RWPE1 (cell line): ENCODE results near the gene PSMB3.

Experiments
- CTCF ChIA-PET: fragments of 350-600 bp; sonication (Branson Sonifier 250); formaldehyde crosslinking; extraction: SDS; loops from one replicate; lab custom pipeline; 2021; lab: Yijun Ruan, JAX
- POLR2A ChIA-PET: fragments of 400-600 bp; formaldehyde crosslinking; extraction: SDS; loops from one replicate; lab custom pipeline; 2020; ENCODE audit warnings: antibody characterized with exemption; ENCODE audit not compliant: low non-redundant PET; lab: Yijun Ruan, JAX
- DNase-seq: peaks from one replicate; pipeline ENCODE4 v3.0.0; 2012; ENCODE audit warnings: low spot score
- H3K27ac ChIP-seq: fragments of 450-650 bp; 2 replicates; pipeline ENCODE4 v1.5.1; 2017
- CTCF ChIP-seq: fragments of 450-650 bp; conservative IDR thresholded peaks from 2 replicates; pipeline ENCODE4 v1.5.1; 2017; ENCODE audit warnings: low read depth, mild to moderate bottlenecking

The PSMB3 gene

GRCh38 chr17:38752308-38753070, at the start of gene PSMB3:
TSS of gene PSMB3 (plus strand) at chr17:38752741. CDS start at chr17:38752827, 86 bp downstream.
- DNase-seq = peak; percentile 99
- H3K27ac ChIP-seq = peak within 1 kb of the TSS; percentile 89
- POLR2A ChIA-PET = interaction anchor here (1.1 kb wide), 1 partner anchor 89 kb away, joined by 3 read pairs; no protein-coding TSS in a partner anchor
- CTCF ChIA-PET = interaction anchor here (0.6 kb wide), 1 partner anchor 19 kb away, joined by 4 read pairs; no protein-coding TSS in a partner anchor
- TF ChIP-seq CTCF = no peak

GRCh38 chr17:38702916-38703741, 49.4 kb upstream of the PSMB3 start:
- ChIA-PET POLR2A (interaction anchor here (0.6 to 0.8 kb wide), 2 partner anchors 19 to 27 kb away, joined by 3 to 4 read pairs; no protein-coding TSS in a partner anchor), CTCF (interaction anchor here (0.7 kb wide), 1 partner anchor 28 kb away, joined by 3 read pairs; no protein-coding TSS in a partner anchor)
- no peak for DNase-seq
- H3K27ac ChIP-seq = peak overlapping the region; percentile 93
- TF ChIP-seq CTCF = no peak

DNA sequence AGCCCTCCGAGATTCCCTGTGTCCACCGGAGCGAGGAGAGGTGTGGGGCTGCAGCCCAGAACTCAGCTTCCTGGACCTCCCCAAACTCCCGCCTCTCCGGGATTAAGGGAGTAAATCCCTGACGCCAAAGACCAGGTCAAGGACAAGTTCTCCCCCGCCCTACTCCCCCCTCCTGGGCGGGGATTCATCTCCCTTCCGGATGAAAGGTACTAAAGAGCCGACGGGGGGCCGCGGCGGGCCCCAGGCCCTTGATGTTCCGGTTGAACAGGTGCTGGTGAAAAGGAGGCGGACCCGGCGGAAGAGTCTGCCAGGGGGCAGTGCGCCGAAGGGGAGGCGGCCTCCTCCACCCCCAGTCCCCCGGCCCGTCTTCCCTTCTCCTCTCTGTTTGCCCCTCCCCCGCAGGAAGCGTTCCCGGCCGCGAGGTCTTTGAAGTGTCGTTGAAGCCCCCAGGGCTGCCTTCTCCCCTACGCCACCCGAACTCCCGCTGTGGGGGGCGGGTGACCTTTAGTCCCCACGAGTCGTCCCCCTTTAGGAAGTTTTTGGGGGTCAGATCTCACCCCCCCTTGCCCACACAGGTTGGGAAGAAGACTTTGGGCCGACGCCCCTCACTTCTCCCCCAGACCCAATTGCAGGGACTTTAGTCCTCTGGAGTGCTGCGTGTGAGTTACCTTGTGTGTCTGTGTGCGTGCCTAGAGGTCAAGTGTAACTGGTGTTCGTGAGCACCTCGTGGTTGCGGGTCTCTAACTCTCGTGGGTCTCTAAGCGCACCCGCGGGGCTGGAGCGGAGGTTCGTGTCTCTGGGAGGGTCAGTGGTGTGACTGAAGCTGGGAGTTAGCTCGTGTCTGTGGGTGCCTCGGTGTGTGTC, 48.6 kb upstream of the PSMB3 start:
- DNase-seq = peak; percentile 81
- no peak for TF ChIP-seq CTCF
- H3K27ac ChIP-seq = peak overlapping the region; percentile 93
- POLR2A ChIA-PET = interaction anchor here (0.6 to 0.8 kb wide), 2 partner anchors 20 to 27 kb away, joined by 3 to 4 read pairs; no protein-coding TSS in a partner anchor
- CTCF ChIA-PET = interaction anchor here (0.6 to 2.1 kb wide), 5 partner anchors 11 to 927 kb away, joined by 3 to 10 read pairs (median 3); partner anchors contain the start of gene EPOP

DNA sequence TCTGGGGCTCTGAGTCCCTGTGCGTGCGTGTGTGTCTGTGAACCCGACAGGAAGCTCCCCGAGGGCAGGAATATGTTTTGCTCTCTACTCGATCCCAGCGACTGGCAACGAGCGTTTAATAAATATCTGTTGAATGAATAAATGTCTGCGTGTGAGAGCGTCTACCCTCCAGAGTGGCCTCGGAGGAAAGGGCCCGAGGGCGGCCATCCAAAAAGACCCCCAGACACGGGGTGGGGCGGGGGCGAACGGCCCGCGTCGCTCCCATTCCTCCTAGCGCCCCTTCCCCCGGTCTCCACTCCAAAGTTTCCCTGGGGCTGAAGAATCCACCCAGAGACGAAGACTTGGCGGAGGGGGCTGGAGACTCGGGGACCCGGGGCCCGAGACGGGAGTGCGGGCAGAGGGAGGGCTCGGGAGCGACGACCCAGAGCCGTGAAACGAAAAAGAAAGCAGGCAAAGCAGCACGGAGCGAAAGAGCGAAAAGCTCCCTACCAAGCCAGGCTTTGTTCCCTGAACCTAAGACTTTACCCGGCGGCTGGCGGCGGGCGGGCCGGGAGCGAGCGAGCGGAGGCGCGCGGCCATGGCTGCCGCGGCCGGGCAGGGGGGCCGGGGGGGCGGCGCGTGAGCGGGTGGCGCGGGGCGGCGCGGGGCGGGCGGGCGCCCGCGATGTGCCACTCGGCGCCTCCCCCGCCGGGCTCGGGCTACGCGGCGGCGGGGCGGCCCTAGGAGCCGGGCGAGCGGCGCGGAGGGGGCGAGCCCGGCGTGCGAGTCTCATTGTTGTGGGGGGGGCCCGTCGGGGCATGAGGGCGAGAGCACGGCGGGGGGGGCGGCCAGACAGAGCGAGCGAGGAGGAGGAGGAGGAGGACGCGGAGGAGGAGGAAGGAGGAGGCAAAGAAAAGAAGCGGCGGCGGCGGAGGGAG, 47.7 kb upstream of the PSMB3 start, which contains the start of gene MLLT6:
TSS of gene MLLT6 (plus strand) at position 668 of the 917 bp plus-strand sequence. CDS start 360 bp downstream, outside the sequence.
- CTCF ChIA-PET = interaction anchor here (0.6 to 2.1 kb wide), 5 partner anchors 10 to 926 kb away, joined by 3 to 10 read pairs (median 3); partner anchors contain the start of gene EPOP
- peak within 1 kb of the TSS; percentile 93 for H3K27ac ChIP-seq
- POLR2A ChIA-PET = no interaction called here
- peak; percentile 74 for DNase-seq
- TF ChIP-seq CTCF = no peak

DNA sequence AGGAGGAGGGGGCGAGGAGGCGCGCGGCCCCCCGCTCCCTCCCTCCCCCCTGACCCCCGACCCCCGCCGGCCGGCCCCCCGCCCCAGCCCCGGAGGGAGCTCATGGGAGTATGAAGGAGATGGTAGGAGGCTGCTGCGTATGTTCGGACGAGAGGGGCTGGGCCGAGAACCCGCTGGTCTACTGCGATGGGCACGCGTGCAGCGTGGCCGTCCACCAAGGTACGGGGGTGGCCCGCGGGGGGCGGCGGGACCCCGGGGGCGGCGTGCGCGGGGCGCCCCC, 47.1 kb upstream of the PSMB3 start:
- no peak for TF ChIP-seq CTCF
- POLR2A ChIA-PET = no interaction called here
- CTCF ChIA-PET = interaction anchor here (0.6 to 2.1 kb wide), 2 partner anchors 29 to 273 kb away, joined by 3 to 10 read pairs; no protein-coding TSS in a partner anchor
- H3K27ac ChIP-seq = peak overlapping the region; percentile 93
- no peak for DNase-seq
